DOHH2 (cell line): ENCODE measurements around the gene MAGI1.

Experiments used
- H3F3A ChIP-seq: fragments of 200-600 bp; sonication (generic), shearing (Covaris generic); 2 replicates; pipeline ENCODE4 v1.6.0; 2016; ENCODE audit warnings: antibody characterized with exemption, mild to moderate bottlenecking; ENCODE audit not compliant: control insufficient read depth, insufficient read depth
- H3K27ac ChIP-seq: fragments of 200-600 bp; sonication (generic); 2 replicates; pipeline ENCODE4 v1.5.1; 2014; ENCODE audit warnings: low read depth, mild to moderate bottlenecking, low read length, moderate library complexity
- H3K27me3 ChIP-seq: fragments of 200-600 bp; sonication (generic); 2 replicates; pipeline ENCODE4 v1.6.1; 2014; ENCODE audit warnings: mild to moderate bottlenecking, low read length, mixed read lengths; ENCODE audit not compliant: control insufficient read depth
- H3K36me3 ChIP-seq: fragments of 200-600 bp; sonication (generic); 2 replicates; pipeline ENCODE4 v1.6.1; 2014; ENCODE audit warnings: mild to moderate bottlenecking, low read length, moderate library complexity, mixed read lengths; ENCODE audit not compliant: control insufficient read depth
- H3K4me1 ChIP-seq: fragments of 200-600 bp; sonication (generic); 2 replicates; pipeline ENCODE4 v1.6.1; 2014; ENCODE audit warnings: mild to moderate bottlenecking, low read length, mixed read lengths; ENCODE audit not compliant: control insufficient read depth
- H3K4me2 ChIP-seq: fragments of 200-600 bp; sonication (generic); 2 replicates; pipeline ENCODE4 v1.6.0; 2014; ENCODE audit warnings: mild to moderate bottlenecking, low read length, moderate library complexity
- H3K4me3 ChIP-seq: fragments of 200-600 bp; sonication (generic); 2 replicates; pipeline ENCODE4 v1.5.1; 2014; ENCODE audit warnings: mild to moderate bottlenecking, low read length, mixed read lengths
- H3K79me2 ChIP-seq: fragments of 200-600 bp; sonication (generic); 2 replicates; pipeline ENCODE4 v1.6.1; 2014; ENCODE audit warnings: mild to moderate bottlenecking, low read length, mixed read lengths; ENCODE audit not compliant: control insufficient read depth
- H3K9me2 ChIP-seq: fragments of 200-600 bp; sonication (generic); replicated peaks from 2 replicates; pipeline ENCODE4 v1.6.1; 2014; ENCODE audit warnings: mild to moderate bottlenecking, low read length, mixed read lengths; ENCODE audit not compliant: control insufficient read depth
- H3K9me3 ChIP-seq: fragments of 200-600 bp; sonication (generic); 2 replicates; pipeline ENCODE4 v1.6.1; 2014; ENCODE audit warnings: antibody characterized with exemption, low read length, mixed read lengths; ENCODE audit not compliant: control insufficient read depth, insufficient read depth
- H4K20me1 ChIP-seq: fragments of 200-600 bp; sonication (generic); 2 replicates; pipeline ENCODE4 v1.6.0; 2014; ENCODE audit warnings: low read depth, mild to moderate bottlenecking, antibody characterized with exemption, low read length, moderate library complexity; ENCODE audit not compliant: control insufficient read depth, insufficient read depth
- CTCF ChIP-seq: fragments of 200-600 bp; sonication (generic); IDR thresholded peaks from one replicate; pipeline ENCODE4 v1.5.1; 2014; ENCODE audit warnings: antibody characterized with exemption, mild to moderate bottlenecking, low read depth, low read length; ENCODE audit not compliant: poor library complexity, severe bottlenecking
- EZH2phosphoT487 ChIP-seq: fragments of 200-600 bp; sonication (generic); IDR thresholded peaks from 2 replicates; pipeline ENCODE4 v1.6.1; 2017; ENCODE audit warnings: borderline replicate concordance, mild to moderate bottlenecking, antibody characterized with exemption, low read length, moderate library complexity, mixed read lengths

Gene MAGI1

GRCh38 chr3:65669163-65669875 is 369.4 kb downstream of the MAGI1 start:
- H3K4me2 ChIP-seq: no peak overlapping the region

GRCh38 chr3:65667963-65668362 is 370.8 kb downstream of the MAGI1 start:
- no peaks in the 10 kb centered on the region for H3K36me3 ChIP-seq

More at GRCh38 chr3:65669163-65669875, 369.4 kb downstream of the MAGI1 start:
- Histone ChIP-seq H3K4me3 (no peak overlapping the region), H3K36me3 (no peaks in the 10 kb centered on the region), H4K20me1 (no peaks in the 10 kb centered on the region), H3K4me1 (no peaks in the 10 kb centered on the region), H3K79me2 (no peaks in the 10 kb centered on the region), H3F3A (no peaks in the 10 kb centered on the region), H3K27ac (no peak overlapping the region), H3K27me3 (no peaks in the 10 kb centered on the region), H3K9me2 (no peaks in the 10 kb centered on the region), H3K9me3 (no peaks in the 10 kb centered on the region)
- TF ChIP-seq CTCF (no peak), EZH2phosphoT487 (no peak)

GRCh38 chr3:65666448-65667091 is 372.1 kb downstream of the MAGI1 start:
- no peaks in the 10 kb centered on the region for H3K79me2 ChIP-seq
- no peak overlapping the region for H3K4me3 ChIP-seq
- no peaks in the 10 kb centered on the region for H4K20me1 ChIP-seq
- no peaks in the 10 kb centered on the region for H3F3A ChIP-seq
- H3K36me3 ChIP-seq: no peaks in the 10 kb centered on the region
- no peaks in the 10 kb centered on the region for H3K9me3 ChIP-seq
- H3K4me1 ChIP-seq: no peaks in the 10 kb centered on the region
- no peaks in the 10 kb centered on the region for H3K9me2 ChIP-seq
- H3K27me3 ChIP-seq: no peaks in the 10 kb centered on the region
- H3K4me2 ChIP-seq: no peak overlapping the region
- H3K27ac ChIP-seq: no peak overlapping the region
- no peak for TF ChIP-seq EZH2phosphoT487
- no peak for TF ChIP-seq CTCF

More at GRCh38 chr3:65667963-65668362, 370.8 kb downstream of the MAGI1 start:
- H3K9me3 ChIP-seq: no peaks in the 10 kb centered on the region
- H4K20me1 ChIP-seq: no peaks in the 10 kb centered on the region
- TF ChIP-seq CTCF (no peak), EZH2phosphoT487 (no peak)
- H3K4me3 ChIP-seq: no peak overlapping the region
- no peaks in the 10 kb centered on the region for H3K9me2 ChIP-seq
- no peaks in the 10 kb centered on the region for H3F3A ChIP-seq
- H3K79me2 ChIP-seq: no peaks in the 10 kb centered on the region
- H3K27ac ChIP-seq: no peak overlapping the region
- no peak overlapping the region for H3K4me2 ChIP-seq
- no peaks in the 10 kb centered on the region for H3K4me1 ChIP-seq
- H3K27me3 ChIP-seq: no peaks in the 10 kb centered on the region
